H1 (cell line): ENCODE data around the gene MSMP. TPM values are rescaled to one million over a fixed set of nuclear protein-coding genes. Genes with fewer than 3 reads are reported as not detected.

Source experiments
- CTCF ChIA-PET: fragments of 300-600 bp; sonication (Branson Sonifier 250); formaldehyde crosslinking; loops from one replicate; lab custom pipeline; 2021; ENCODE audit not compliant: partially characterized antibody; lab: Charles Lee
- POLR2A ChIA-PET: fragments of 300-600 bp; sonication (Branson Sonifier 250); formaldehyde crosslinking; loops from one replicate; lab custom pipeline; 2021; ENCODE audit warnings: inconsistent platforms; ENCODE audit not compliant: partially characterized antibody; lab: Charles Lee
- DNase-seq, 2 experiments: peaks; one replicate each; pipeline versions ENCODE4 v3.0.0 to v3.0.0-alpha.2; 2010 to 2022; ENCODE audit warnings: low spot score in 2 of 2, low read depth in 1 of 2, mixed read lengths in 1 of 2
- FAIRE-seq: peaks from 2 replicates; lab custom pipeline; 2011; peaks lifted over from hg19 to GRCh38; lab: Jason Lieb, UNC
- H2AFZ ChIP-seq: 2 replicates; pipeline ENCODE4 v1.8.1; 2012; ENCODE audit warnings: low read length, inconsistent platforms
- H2AK5ac ChIP-seq: 2 replicates; pipeline ENCODE4 v1.6.1; 2013; ENCODE audit warnings: low read depth, low read length
- H2BK120ac ChIP-seq: replicated peaks from 2 replicates; pipeline ENCODE3; 2013; ENCODE audit warnings: low read depth, low read length, inconsistent platforms
- H2BK12ac ChIP-seq: 2 replicates; pipeline ENCODE4 v1.6.1; 2013; ENCODE audit warnings: low read depth, low read length
- H2BK15ac ChIP-seq: 2 replicates; pipeline ENCODE4 v1.6.1; 2013; ENCODE audit warnings: low read length
- H2BK20ac ChIP-seq: 2 replicates; pipeline ENCODE4 v1.6.1; 2013; ENCODE audit warnings: low read length
- H2BK5ac ChIP-seq: 2 replicates; pipeline ENCODE4 v1.6.1; 2013; ENCODE audit warnings: low read depth, low read length
- H3K14ac ChIP-seq: 2 replicates; pipeline ENCODE4 v1.6.1; 2013; ENCODE audit warnings: inconsistent platforms; ENCODE audit not compliant: insufficient read length
- H3K18ac ChIP-seq: 2 replicates; pipeline ENCODE4 v1.6.1; 2013; ENCODE audit warnings: low read length; ENCODE audit errors: extremely low read depth
- H3K23ac ChIP-seq: 2 replicates; pipeline ENCODE4 v1.6.1; 2013; ENCODE audit warnings: inconsistent platforms; ENCODE audit not compliant: insufficient read length
- H3K23me2 ChIP-seq: 2 replicates; pipeline ENCODE4 v1.6.1; 2013; ENCODE audit warnings: low read depth, low read length
- H3K27ac ChIP-seq: 2 replicates; pipeline ENCODE4 v1.6.1; 2011; ENCODE audit warnings: low read depth, low read length, inconsistent platforms
- H3K27me3 ChIP-seq, 4 experiments: replicated peaks in 1 of 4; 1 replicate in 1 of 4; 2 replicates in 3 of 4; pipeline versions ENCODE4 v1.6.1 to v1.8.1; 2011 to 2013; ENCODE audit warnings: low read length in 3 of 4, mild to moderate bottlenecking in 3 of 4, inconsistent platforms in 2 of 4, mixed read lengths in 2 of 4, moderate library complexity in 1 of 4; ENCODE audit not compliant: control insufficient read depth in 3 of 4, insufficient read depth in 3 of 4; ENCODE audit errors: extremely low read depth in 1 of 4
- H3K36me3 ChIP-seq, 4 experiments: 2 replicates each; pipeline versions ENCODE4 v1.6.1 to v1.8.1; 2011 to 2013; ENCODE audit warnings: mild to moderate bottlenecking in 4 of 4, low read length in 3 of 4, moderate library complexity in 2 of 4, control low read depth in 1 of 4, inconsistent platforms in 1 of 4; ENCODE audit not compliant: insufficient read depth in 4 of 4, control insufficient read depth in 2 of 4
- H3K4ac ChIP-seq: replicated peaks from 2 replicates; pipeline ENCODE3; 2013; ENCODE audit warnings: low read length, low read depth, mixed read lengths, inconsistent platforms; ENCODE audit not compliant: insufficient read length
- H3K4me1 ChIP-seq, 4 experiments: replicated peaks in 1 of 4; 1 replicate in 1 of 4; 2 replicates in 3 of 4; pipeline versions ENCODE4 v1.6.1 to v1.8.1; 2011 to 2013; ENCODE audit warnings: low read length in 3 of 4, inconsistent platforms in 2 of 4, mixed read lengths in 1 of 4; ENCODE audit not compliant: insufficient read depth in 4 of 4, control insufficient read depth in 3 of 4
- H3K4me2 ChIP-seq, 2 experiments: 2 replicates each; pipeline versions ENCODE4 v1.6.1 to v1.8.1; 2011 to 2013; ENCODE audit warnings: low read depth in 2 of 2, low read length in 2 of 2, control low read depth in 1 of 2, inconsistent platforms in 1 of 2, mild to moderate bottlenecking in 1 of 2; ENCODE audit not compliant: insufficient read depth in 1 of 2
- H3K4me3 ChIP-seq, 4 experiments: fragments of 200-600, 300-600 bp in 1 of 4; sonication (generic), shearing (Covaris generic), sonication (Bioruptor Twin) in 1 of 4; 2 replicates each; pipeline versions ENCODE4 v1.5.1 to v1.8.1; 2011 to 2016; ENCODE audit warnings: low read length in 4 of 4, low read depth in 3 of 4, control low read depth in 2 of 4, inconsistent platforms in 2 of 4, mild to moderate bottlenecking in 2 of 4, mixed read lengths in 1 of 4, moderate library complexity in 1 of 4; ENCODE audit not compliant: insufficient read depth in 2 of 4; ENCODE audit errors: extremely low read depth in 1 of 4
- H3K56ac ChIP-seq: replicated peaks from 2 replicates; pipeline ENCODE3; 2013; ENCODE audit warnings: low read depth, mild to moderate bottlenecking, mixed read lengths, low read length, inconsistent platforms; ENCODE audit not compliant: insufficient read length
- H3K79me1 ChIP-seq: 2 replicates; pipeline ENCODE4 v1.6.1; 2013; ENCODE audit warnings: low read depth, low read length, control low read depth
- H3K79me2 ChIP-seq, 2 experiments: 2 replicates each; pipeline versions ENCODE4 v1.6.1 to v1.8.1; 2012 to 2013; ENCODE audit warnings: low read length in 2 of 2, mild to moderate bottlenecking in 2 of 2, inconsistent platforms in 1 of 2; ENCODE audit not compliant: insufficient read depth in 2 of 2, control insufficient read depth in 1 of 2
- H3K9ac ChIP-seq, 4 experiments: replicated peaks in 1 of 4; 1 replicate in 1 of 4; 2 replicates in 3 of 4; pipeline versions ENCODE4 v1.6.1 to v1.8.1; 2011 to 2013; ENCODE audit warnings: low read depth in 3 of 4, low read length in 3 of 4, control low read depth in 2 of 4, mild to moderate bottlenecking in 2 of 4, moderate library complexity in 2 of 4, inconsistent platforms in 1 of 4; ENCODE audit errors: extremely low read depth in 1 of 4
- H3K9me3 ChIP-seq, 2 experiments: 2 replicates each; pipeline versions ENCODE4 v1.6.1 to v1.8.1; 2012 to 2013; ENCODE audit warnings: mild to moderate bottlenecking in 2 of 2, moderate library complexity in 2 of 2, control low read depth in 1 of 2, inconsistent platforms in 1 of 2, low read depth in 1 of 2, low read length in 1 of 2, mixed read lengths in 1 of 2; ENCODE audit not compliant: insufficient read depth in 2 of 2
- H4K20me1 ChIP-seq, 2 experiments: replicated peaks in 1 of 2; 2 replicates each; pipeline versions ENCODE3 to v1.8.1; 2011 to 2013; ENCODE audit warnings: inconsistent platforms in 2 of 2, low read length in 2 of 2, mild to moderate bottlenecking in 1 of 2; ENCODE audit not compliant: insufficient read depth in 2 of 2, control insufficient read depth in 1 of 2
- H4K5ac ChIP-seq: 2 replicates; pipeline ENCODE4 v1.6.1; 2013; ENCODE audit warnings: low read length, low read depth, mixed read lengths, inconsistent platforms; ENCODE audit not compliant: insufficient read length
- H4K8ac ChIP-seq: 2 replicates; pipeline ENCODE4 v1.8.0; 2013; ENCODE audit warnings: mild to moderate bottlenecking, moderate library complexity, low read length, inconsistent platforms; ENCODE audit not compliant: insufficient read depth; ENCODE audit errors: extremely low read depth
- H4K91ac ChIP-seq: replicated peaks from 2 replicates; pipeline ENCODE3; 2013; ENCODE audit warnings: low read length, mixed read lengths, inconsistent platforms; ENCODE audit not compliant: insufficient read length
- CTCF ChIP-seq, 3 experiments: IDR thresholded peaks; 1 replicate in 2 of 3; 2 replicates in 1 of 3; pipeline versions ENCODE4 v1.5.1 to v1.6.1; 2011; ENCODE audit warnings: low read length in 3 of 3, mild to moderate bottlenecking in 3 of 3, inconsistent platforms in 2 of 3, low read depth in 1 of 3, moderate library complexity in 1 of 3; ENCODE audit not compliant: insufficient read depth in 1 of 3; ENCODE audit errors: control extremely low read depth in 1 of 3
- KDM1A ChIP-seq: fragments of 200-600, 300-600 bp; sonication (generic); IDR thresholded peaks from 2 replicates; pipeline ENCODE4 v1.7.1; 2016; ENCODE audit warnings: mild to moderate bottlenecking, low read length, borderline replicate concordance
- SAP30 ChIP-seq: fragments of 300-600 bp; sonication (generic); IDR thresholded peaks from 2 replicates; pipeline ENCODE4 v1.7.1; 2012; ENCODE audit warnings: low read length, moderate library complexity, mild to moderate bottlenecking, inconsistent platforms; ENCODE audit not compliant: insufficient read depth, insufficient replicate concordance
- SUZ12 ChIP-seq: fragments of 200-600 bp; sonication (generic); IDR thresholded peaks from 2 replicates; pipeline ENCODE4 v1.6.1; 2012; ENCODE audit warnings: mild to moderate bottlenecking, inconsistent platforms, low read length, moderate library complexity, mixed read lengths
- WGBS, 2 experiments: shearing (Covaris generic) in 1 of 2; methylation state at CpG; one replicate each; pipeline versions ENCODE4 v1.1.6 to v1.1.7; 2013 to 2015; ENCODE audit warnings: low lambda C conversion rate in 2 of 2, mixed read lengths in 2 of 2, inconsistent platforms in 1 of 2, low coverage in 1 of 2, missing lambda C conversion rate in 1 of 2; ENCODE audit not compliant: insufficient replicate concordance in 2 of 2, insufficient coverage in 1 of 2, insufficient read length in 1 of 2; ENCODE audit errors: extremely low coverage in 1 of 2, missing lambda C conversion rate in 1 of 2; 5-methylcytosine and 5-hydroxymethylcytosine counted together
- polyA plus RNA-seq, 7 experiments: library from polyadenylated mRNA; depleted of rRNA in 3 of 7; stranded (reverse) in 5 of 7; unstranded in 2 of 7; fragments of >200 nt in 5 of 7; fragments of 200-250 nt in 2 of 7; gene quantifications; 1 replicate in 5 of 7; 2 replicates in 1 of 7; 4 replicates in 1 of 7; pipeline versions ENCODE4 v1.2.1 to v1.2.3, GENCODE V29; 2011 to 2013; ENCODE audit warnings: missing spikeins in 2 of 7, mixed read lengths in 2 of 7
- total RNA-seq: library from RNA; stranded (reverse); fragmentation: NEBNext Ultra II Directional; extraction: Animal tissue kit (Norgen Biotek cat#: 25700); gene quantifications from 2 replicates; pipeline ENCODE4 v1.2.1, GENCODE V29; 2021

Gene MSMP
- total and polyA plus RNA-seq, 2 of the 8 experiments (the other 6 are each of a cell fraction or from before 2014, with no cell fraction given), result 0.53 TPM; not detected in 1

GRCh38 chr9:35711501-35712428, 42.3 kb downstream of the MSMP start:
- H2BK5ac ChIP-seq, result no peak overlapping the region
- 85% methylated on average over 21 of the region's 21 CpGs; no CpG with 5 or more reads in 1 of the 2 experiments for WGBS, 2 experiments
- H3K23ac ChIP-seq, result no peak overlapping the region
- no peak overlapping the region for H3K4me2 ChIP-seq
- no peak overlapping the region for H3K56ac ChIP-seq
- H3K4me1 ChIP-seq, result no peaks in the 10 kb centered on the region
- ChIA-PET CTCF (interaction anchor here (0.5 to 13.8 kb wide), 13 partner anchors 9 to 209 kb away, joined by 3 to 199 read pairs (median 5); partner anchors contain the start of genes ARHGEF39, CCDC107, CREB3 and RMRP), POLR2A (interaction anchor here (1.1 to 10.5 kb wide), 5 partner anchors 9 to 27 kb away, joined by 3 to 51 read pairs (median 3); no protein-coding TSS in a partner anchor)
- no peaks in the 10 kb centered on the region for H3K9me3 ChIP-seq
- no peak overlapping the region for H3K14ac ChIP-seq
- no peak overlapping the region for H3K27ac ChIP-seq
- H3K36me3 ChIP-seq, result peaks cover 29 to 83% (median 59%) of the 10 kb centered on the region in 4 experiments; a peak in 7 of 8 replicates
- H4K8ac ChIP-seq, result no peak overlapping the region
- H3K9ac ChIP-seq, result no peak overlapping the region
- H3K18ac ChIP-seq, result no peak overlapping the region
- H2AK5ac ChIP-seq, result no peak overlapping the region
- H4K5ac ChIP-seq, result no peak overlapping the region
- H3K27me3 ChIP-seq, result no peaks in the 10 kb centered on the region
- no peak overlapping the region for H3K4ac ChIP-seq
- no peak overlapping the region for H2AFZ ChIP-seq
- H3K23me2 ChIP-seq, result no peaks in the 10 kb centered on the region
- H2BK12ac ChIP-seq, result no peak overlapping the region
- FAIRE-seq (no peak), DNase-seq (no peak)
- TF ChIP-seq KDM1A (no peak), SUZ12 (no peak), SAP30 (no peak), CTCF (IDR thresholded peaks at IDR 0.05; ENCODE audit: control extremely low read depth in 1 of 3, insufficient read depth in 1 of 3, low read depth in 1 of 3, low read length in 3 of 3) (no peak)
- peaks cover 0 to 5% of the 10 kb centered on the region in 2 experiments for H4K20me1 ChIP-seq
- no peaks in the 10 kb centered on the region for H3K79me1 ChIP-seq
- no peak overlapping the region for H2BK15ac ChIP-seq
- H2BK20ac ChIP-seq, result no peak overlapping the region
- H3K4me3 ChIP-seq, result no peak overlapping the region
- H2BK120ac ChIP-seq, result no peak overlapping the region
- no peaks in the 10 kb centered on the region for H3K79me2 ChIP-seq
- H4K91ac ChIP-seq, result no peak overlapping the region
